ENCODE results near the gene MELK. TPM values are rescaled to one million over a fixed set of nuclear protein-coding genes. Genes with fewer than 3 reads are reported as not detected.
"Not testable (repeated sequence)": the region's sequence is repeated elsewhere in the genome, so short reads cannot be mapped to it uniquely, and the experiment has no call there.

Gene MELK
- 52.6 and 56.0 TPM in 2 replicates for total RNA-seq

DNA sequence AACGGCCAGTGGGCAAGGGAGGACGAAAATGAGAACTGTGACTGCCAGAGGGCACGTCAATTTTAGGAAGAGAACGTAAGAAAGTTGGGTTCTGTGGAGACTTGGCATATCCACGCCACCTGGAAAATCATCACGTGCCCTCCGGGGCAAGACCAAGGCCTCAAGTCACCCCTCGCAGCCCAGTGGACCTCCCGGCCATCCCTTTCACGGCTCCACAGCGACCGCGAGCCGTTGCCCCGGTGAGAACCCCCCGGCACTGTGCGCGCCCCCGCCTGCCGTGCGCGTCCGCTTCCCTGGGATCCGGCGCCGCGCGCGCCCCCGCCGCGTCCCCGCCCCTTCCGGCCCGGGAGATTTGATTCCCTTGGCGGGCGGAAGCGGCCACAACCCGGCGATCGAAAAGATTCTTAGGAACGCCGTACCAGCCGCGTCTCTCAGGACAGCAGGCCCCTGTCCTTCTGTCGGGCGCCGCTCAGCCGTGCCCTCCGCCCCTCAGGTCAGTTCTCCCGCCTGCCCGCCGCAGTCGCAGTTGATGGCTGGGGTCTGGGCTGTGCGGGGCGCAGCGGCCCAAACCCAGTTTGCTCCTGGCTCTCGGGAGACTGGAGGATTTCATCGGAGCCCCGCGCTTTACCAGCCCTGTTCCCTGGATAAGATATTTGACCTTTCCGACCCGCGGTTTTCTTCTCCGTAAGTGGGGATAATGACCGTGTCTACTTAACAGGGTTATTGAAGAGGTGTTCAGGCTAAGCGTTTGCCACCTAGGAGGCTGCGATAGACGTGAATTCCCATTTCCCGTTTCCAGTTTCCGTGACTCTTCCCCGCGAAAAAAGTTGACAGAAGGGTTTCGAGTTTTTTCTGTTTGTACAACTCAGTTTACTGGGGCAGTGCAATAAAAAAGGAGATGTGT is at the start of gene MELK:
MELK (plus strand) TSS at position 381 of the 904 bp plus-strand sequence. CDS start 8,787 bp downstream, outside the sequence.
- intact Hi-C loops (cut with micrococcal nuclease), result loop anchor here (1.0 to 10.0 kb wide), 4 partner anchors 85 to 1958 kb away; partner anchors contain the start of genes GNE, RNF38 and RPP25L

DNA sequence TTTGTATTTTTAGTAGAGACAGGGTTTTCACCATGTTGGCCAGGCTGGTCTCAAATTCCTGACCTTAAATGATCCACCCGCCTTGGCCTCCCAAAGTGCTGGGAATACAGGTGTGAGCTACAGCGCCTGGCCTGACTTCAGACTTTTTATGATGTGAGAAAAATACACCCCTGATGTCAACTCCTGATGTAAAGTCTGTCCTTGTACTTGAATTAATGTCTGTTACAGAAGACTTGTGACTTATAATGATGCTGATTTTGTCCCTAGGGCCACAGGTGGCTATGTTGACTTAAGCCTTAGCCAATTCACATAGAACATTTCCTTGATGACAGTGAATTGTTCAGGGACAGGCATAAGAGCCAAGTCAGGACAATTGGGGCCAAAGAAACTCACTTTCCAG is 42.5 kb upstream of the MELK start:
- intact Hi-C loops (cut with micrococcal nuclease), result no loop called here

GRCh38 chr9:36532353-36532752 is 40.3 kb upstream of the MELK start:
- intact Hi-C loops (cut with micrococcal nuclease), result no loop called here

GRCh38 chr9:36533726-36534125 is 39.0 kb upstream of the MELK start:
- intact Hi-C loops (cut with micrococcal nuclease), result not testable (repeated sequence)

- intact Hi-C loops (cut with micrococcal nuclease), result no loop called here
Observed at GRCh38 chr9:36535107-36535506, 37.6 kb upstream of the MELK start.

- intact Hi-C loops (cut with micrococcal nuclease), result no loop called here
Observed at GRCh38 chr9:36537861-36538260, 34.8 kb upstream of the MELK start.

DNA sequence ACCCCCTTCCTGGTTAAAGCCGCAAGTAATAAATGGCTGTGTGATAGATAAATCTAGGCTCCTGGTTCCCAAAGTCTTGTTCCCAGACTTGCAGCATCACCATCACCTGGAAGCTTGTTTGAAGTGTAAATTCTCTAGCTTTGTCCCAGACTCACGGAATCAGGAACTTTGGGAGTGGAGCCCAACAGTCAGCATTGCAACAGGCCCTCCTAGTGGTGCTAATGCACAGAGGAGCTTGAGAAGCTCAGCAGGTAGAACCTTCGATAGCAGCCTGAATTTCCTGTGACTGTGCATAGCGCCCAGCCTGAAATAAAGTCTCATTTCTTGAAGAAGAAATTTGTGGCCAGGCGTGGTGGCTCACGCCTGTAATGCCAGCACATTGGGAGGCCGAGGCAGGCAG is 30.3 kb upstream of the MELK start:
- intact Hi-C loops (cut with micrococcal nuclease), result no loop called here

- intact Hi-C loops (cut with micrococcal nuclease), result no loop called here
Observed at GRCh38 chr9:36543916-36544315, 28.8 kb upstream of the MELK start.

DNA sequence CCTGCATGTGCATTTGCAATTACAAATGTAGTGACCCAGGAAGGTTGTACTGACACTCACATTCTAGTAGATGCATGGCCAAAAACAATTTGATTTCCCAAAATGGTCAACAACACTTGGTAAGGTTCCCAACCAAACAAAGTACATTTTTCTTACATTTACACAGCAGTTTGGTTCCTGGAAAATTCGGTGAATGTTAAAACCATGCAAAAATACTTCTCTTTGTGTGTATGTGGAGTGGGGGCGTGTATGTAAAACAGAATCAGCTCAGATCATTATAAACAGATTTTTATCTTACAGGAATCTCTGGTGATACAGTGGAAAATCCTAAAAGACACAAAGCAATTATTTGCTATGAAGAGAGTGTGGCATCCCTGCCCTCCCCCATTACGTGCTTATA is 25.1 kb upstream of the MELK start:
- intact Hi-C loops (cut with micrococcal nuclease), result no loop called here

DNA sequence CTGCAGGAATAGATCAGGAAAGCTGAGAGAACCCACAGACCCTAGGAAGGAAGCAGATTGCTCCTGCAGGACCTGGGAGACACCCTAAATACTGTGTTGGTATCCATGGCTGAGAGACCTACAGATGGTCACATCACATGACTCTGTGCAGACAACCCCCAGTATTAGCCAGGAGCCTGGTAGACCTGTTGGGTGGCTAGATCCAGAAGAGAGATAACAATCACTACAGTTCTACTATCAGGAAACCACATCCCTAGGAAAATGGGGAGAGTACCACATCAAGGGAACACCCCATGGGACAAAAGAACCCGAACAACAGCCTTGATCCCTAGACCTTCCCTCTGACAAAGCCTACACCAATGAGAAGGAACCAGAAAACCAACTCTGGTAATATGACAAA is 24.2 kb upstream of the MELK start:
- intact Hi-C loops (cut with micrococcal nuclease), result no loop called here

- intact Hi-C loops (cut with micrococcal nuclease), result no loop called here
Observed at GRCh38 chr9:36550135-36550534, 22.6 kb upstream of the MELK start.

DNA sequence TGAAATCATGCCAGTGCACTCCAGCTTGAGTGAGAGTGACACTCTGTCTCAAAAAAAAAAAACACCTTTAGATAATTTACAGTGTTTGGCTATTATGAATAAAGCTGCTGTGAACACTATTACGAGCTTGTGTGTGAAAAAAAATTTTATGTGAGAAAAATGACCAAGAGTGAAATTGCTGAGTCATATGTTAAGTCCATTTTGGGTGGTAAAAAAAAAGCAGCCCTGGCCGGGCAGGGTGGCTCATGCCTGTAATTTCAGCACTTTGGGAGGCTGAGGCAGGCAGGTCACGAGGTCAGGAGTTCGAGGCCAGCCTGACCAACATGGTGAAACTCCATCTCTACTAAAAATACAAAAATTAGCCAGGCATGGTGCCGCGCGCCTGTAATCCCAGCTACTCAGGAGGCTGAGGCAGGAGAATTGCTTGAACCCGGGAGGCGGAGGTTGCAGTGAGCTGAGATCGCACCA is 22.0 kb upstream of the MELK start:
- intact Hi-C loops (cut with micrococcal nuclease), result not testable (repeated sequence)

DNA sequence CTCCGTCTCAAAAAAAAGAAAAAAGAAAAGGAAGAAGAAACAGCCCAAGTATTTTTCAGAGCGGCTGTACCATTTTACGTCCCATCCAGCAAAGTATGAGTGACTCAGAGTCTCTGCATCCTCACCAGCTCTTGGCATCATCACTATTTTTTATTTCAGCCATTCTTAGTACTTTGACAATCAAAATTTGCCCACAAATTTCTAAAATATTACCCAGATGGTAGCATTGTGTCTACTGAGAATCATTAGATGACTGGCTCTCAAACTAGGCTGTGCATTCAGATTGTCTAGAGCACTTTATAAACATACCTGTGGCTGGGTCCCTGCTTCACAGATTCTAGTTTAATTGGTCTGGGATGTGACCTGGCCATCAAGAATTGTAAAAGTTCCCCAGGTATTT is 21.6 kb upstream of the MELK start:
- intact Hi-C loops (cut with micrococcal nuclease), result no loop called here

DNA sequence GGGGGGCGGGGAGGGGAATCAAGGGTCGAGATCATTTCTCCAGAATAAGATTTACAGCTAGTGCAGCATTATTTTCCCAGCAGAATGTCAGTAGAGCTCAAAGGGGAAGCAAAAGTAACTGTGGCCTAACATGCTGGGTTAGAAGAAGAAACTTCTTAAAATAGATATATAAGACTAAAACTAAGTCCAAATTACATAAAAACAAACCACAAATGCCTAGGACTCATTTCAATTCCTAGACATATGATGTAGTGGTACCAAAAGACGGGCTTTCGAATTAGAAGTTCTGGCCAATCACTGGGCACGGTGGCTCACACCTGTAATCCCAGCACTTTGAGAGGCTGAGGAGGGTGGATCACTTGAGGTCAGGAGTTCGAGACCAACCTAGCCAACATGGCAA is 20.8 kb upstream of the MELK start:
- intact Hi-C loops (cut with micrococcal nuclease), result no loop called here

GRCh38 chr9:36559036-36559695 is 13.5 kb upstream of the MELK start:
- intact Hi-C loops (cut with micrococcal nuclease), result loop anchor here (5.0 kb wide), 2 partner anchors 57 to 72 kb away; no protein-coding TSS in a partner anchor

DNA sequence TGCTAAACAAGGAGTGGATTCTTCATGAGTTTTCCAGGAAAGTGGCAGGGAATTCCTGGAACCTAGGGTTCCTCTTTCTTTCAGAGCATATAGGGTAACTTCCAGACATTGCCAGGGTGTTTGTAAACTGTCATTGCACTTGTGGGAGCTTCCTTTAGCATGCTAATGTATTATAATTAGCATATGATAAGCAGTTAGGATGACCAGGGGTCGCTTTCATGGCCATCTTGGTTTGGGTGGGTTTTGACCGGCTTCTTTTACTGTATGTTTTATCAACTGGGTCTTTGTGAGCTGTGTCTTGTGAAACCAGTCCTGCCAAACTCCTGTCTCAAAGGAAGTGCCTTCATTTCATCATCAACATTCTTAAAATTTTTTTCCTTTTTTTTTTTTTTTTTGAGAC is 11.9 kb upstream of the MELK start:
- intact Hi-C loops (cut with micrococcal nuclease), result no loop called here

GRCh38 chr9:36562801-36563200 is 9.9 kb upstream of the MELK start:
- intact Hi-C loops (cut with micrococcal nuclease), result not testable (repeated sequence)

- intact Hi-C loops (cut with micrococcal nuclease), result no loop called here
Observed at GRCh38 chr9:36566813-36567221, 5.9 kb upstream of the MELK start.

DNA sequence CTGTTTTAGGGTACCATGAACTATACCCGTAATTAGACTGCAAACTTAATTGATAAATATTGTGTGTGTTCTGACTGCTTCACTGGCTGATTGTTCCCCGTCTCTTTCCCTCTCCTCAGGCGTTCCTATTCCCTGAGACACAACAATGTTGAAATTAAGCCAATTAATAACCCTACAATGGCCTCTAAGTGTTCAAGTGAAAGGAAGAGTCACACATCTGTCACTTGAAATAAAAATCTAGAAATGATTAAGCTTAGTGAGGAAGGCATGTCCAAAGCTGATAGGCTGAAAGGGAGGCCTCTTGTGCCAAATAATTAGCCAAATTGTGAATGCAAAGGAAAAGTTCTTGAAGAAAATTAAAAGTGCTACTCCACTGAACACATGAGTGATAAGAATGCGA is 4.0 kb upstream of the MELK start:
- intact Hi-C loops (cut with micrococcal nuclease), result not testable (repeated sequence)

DNA sequence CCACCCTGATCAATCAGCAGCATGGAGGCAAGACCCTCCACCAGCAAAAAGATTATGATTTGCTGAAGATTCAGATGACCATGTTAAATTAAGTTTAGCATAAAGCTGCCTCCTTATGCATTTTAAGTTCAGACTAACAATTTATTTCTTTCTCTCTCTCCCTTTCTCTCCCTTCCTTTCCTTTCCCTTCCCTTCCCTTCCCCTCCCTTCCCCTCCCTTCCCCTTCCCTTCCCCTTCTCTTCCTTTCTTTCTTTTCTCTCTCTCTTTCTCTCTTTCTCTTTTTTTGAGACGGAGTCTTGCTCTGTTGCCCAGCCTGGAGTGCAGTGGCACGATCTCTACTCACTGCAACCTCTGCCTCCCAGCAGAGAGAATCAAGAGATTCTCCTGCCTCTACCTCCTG is 1.4 kb upstream of the MELK start:
- intact Hi-C loops (cut with micrococcal nuclease), result loop anchor here (5.0 to 10.0 kb wide), 2 partner anchors 84 to 1957 kb away; partner anchors contain the start of gene RPP25L

DNA sequence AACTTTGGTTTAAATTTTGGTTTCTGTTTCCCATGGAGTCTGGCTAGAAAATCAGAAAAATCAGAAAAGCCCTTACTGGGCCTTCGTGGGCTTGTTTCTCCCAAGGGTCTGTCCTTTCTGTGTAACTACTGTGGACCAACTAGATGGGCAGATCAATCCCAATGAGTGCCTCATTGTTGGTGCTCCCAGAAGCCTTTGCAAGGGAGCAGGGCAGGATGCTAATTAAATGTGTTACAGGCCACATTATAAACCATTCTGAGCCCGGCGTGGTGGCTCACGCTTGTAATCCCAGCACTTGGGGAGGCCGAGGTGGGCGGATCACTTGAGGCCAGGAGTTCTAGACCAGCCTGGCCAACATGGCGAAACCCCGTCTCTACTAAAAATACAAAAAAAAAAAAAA is 1.4 kb downstream of the MELK start:
- intact Hi-C loops (cut with micrococcal nuclease), result loop anchor here (5.0 to 10.0 kb wide), 2 partner anchors 87 to 1959 kb away; partner anchors contain the start of gene RPP25L

DNA sequence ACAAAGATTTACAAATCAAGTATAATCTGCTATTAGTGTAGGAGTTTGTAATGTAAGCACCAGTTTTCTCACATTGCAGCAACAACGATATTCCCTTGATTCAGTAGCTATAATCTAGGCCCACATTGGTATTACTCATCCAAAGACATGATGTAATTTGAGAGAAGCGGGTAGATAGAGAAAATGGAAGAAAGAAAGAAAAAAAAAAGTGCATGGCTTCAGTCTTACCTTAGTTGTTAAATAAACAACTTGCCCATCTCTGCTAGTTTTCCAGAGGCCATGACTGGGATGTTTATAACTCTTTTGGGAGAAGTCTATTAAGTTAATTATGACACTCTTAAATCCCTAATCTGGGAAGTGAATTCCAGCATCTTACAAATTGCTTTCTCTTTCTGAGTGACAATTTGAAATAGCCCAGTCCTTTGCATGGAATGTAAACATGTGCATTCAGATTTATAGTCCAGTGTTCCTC is 2.8 kb downstream of the MELK start:
- intact Hi-C loops (cut with micrococcal nuclease), result loop anchor here (10.0 kb wide), 1 partner anchor 1961 kb away; the partner anchor contains the start of gene RPP25L

Measured in T-helper 2 cell treated with Interferon-gamma antibody and Interleukin-4, amounts not matched to agents 100 ng/mL and 5 ng/mL, for 36 hours (primary cell).